Measurements from ENCODE around the gene MAP2.

DNA sequence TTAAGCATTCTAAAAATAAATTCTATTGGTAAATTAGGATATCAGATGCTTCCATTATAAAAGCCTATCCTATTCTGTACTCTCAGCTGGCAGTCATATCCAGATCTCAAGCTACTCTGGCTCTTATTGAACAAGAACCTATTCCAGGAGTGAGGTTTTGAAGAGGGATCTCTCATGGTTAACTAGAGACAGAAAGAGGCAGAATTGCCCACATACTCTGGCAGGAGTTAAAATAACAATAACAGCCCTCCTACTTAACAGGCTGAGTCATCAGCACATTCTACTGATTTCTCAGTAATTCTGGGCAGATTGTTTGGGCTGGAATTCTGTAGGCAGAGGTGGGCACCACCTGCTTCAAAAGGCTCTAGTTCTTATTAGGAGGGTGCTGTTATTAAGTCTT is 205.8 kb downstream of the MAP2 start:
- TF ChIP-seq, protein P1, sequence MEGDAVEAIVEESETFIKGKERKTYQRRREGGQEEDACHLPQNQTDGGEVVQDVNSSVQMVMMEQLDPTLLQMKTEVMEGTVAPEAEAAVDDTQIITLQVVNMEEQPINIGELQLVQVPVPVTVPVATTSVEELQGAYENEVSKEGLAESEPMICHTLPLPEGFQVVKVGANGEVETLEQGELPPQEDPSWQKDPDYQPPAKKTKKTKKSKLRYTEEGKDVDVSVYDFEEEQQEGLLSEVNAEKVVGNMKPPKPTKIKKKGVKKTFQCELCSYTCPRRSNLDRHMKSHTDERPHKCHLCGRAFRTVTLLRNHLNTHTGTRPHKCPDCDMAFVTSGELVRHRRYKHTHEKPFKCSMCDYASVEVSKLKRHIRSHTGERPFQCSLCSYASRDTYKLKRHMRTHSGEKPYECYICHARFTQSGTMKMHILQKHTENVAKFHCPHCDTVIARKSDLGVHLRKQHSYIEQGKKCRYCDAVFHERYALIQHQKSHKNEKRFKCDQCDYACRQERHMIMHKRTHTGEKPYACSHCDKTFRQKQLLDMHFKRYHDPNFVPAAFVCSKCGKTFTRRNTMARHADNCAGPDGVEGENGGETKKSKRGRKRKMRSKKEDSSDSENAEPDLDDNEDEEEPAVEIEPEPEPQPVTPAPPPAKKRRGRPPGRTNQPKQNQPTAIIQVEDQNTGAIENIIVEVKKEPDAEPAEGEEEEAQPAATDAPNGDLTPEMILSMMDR (optimal IDR thresholded peaks at IDR 0.05 in 1 of 3, IDR thresholded peaks at IDR 0.05 in 1 of 3, conservative IDR thresholded peaks at IDR 0.05 in 1 of 3; ENCODE audit: extremely low read depth in 1 of 3, insufficient read depth in 2 of 3, low read length in 3 of 3) = no peak
- TF ChIP-seq EZH2 (IDR thresholded peaks at IDR 0.05; ENCODE audit: low read length) = no peak
